ENCODE results near the gene TMUB2. TPM values are rescaled to one million over a fixed set of nuclear protein-coding genes. Genes with fewer than 3 reads are reported as not detected.

Gene TMUB2
- total and polyA plus RNA-seq, 2 donors from 2014 or later = 37.7 to 39.2 TPM

GRCh38 chr17:44230140-44230539 is 43.4 kb downstream of the TMUB2 start:
- Histone ChIP-seq H3K27me3 (ENCODE audit: control insufficient read depth, insufficient read depth, low read length) (no peaks in the 10 kb centered on the region), H3K4me3 (ENCODE audit: low read length in 3 of 3) (no peak overlapping the region), H3K27ac (ENCODE audit: low read depth in 2 of 2, low read length in 2 of 2) (no peak overlapping the region), H3K36me3 (ENCODE audit: control insufficient read depth in 2 of 3, insufficient read depth in 3 of 3, low read length in 3 of 3) (no peaks in the 10 kb centered on the region), H3K9ac (ENCODE audit: low read length in 3 of 3) (no peak overlapping the region), H3K4me1 (ENCODE audit: control insufficient read depth in 2 of 3, insufficient read depth in 2 of 3, low read depth in 1 of 3, low read length in 3 of 3) (no peaks in the 10 kb centered on the region), H3K9me3 (ENCODE audit: control insufficient read depth in 2 of 3, insufficient read depth in 1 of 3, low read length in 3 of 3) (no peaks in the 10 kb centered on the region)
- FAIRE-seq = no peak
- peak in 1 of 5 donors; percentile 41 for DNase-seq
- TF ChIP-seq CTCF (IDR thresholded peaks at IDR 0.05; ENCODE audit: borderline replicate concordance, extremely low read depth, insufficient read depth) = no peak
- intact Hi-C loops (cut with DNase I) = no loop called here

GRCh38 chr17:44232061-44232460 is 45.3 kb downstream of the TMUB2 start:
- Histone ChIP-seq H3K9me3 (ENCODE audit: control insufficient read depth in 2 of 3, insufficient read depth in 1 of 3, low read length in 3 of 3) (no peaks in the 10 kb centered on the region), H3K4me3 (ENCODE audit: low read length in 3 of 3) (no peak overlapping the region), H3K9ac (ENCODE audit: low read length in 3 of 3) (no peak overlapping the region), H3K27ac (ENCODE audit: low read depth in 2 of 2, low read length in 2 of 2) (no peak overlapping the region), H3K4me1 (ENCODE audit: control insufficient read depth in 2 of 3, insufficient read depth in 2 of 3, low read depth in 1 of 3, low read length in 3 of 3) (no peaks in the 10 kb centered on the region), H3K36me3 (ENCODE audit: control insufficient read depth in 2 of 3, insufficient read depth in 3 of 3, low read length in 3 of 3) (no peaks in the 10 kb centered on the region), H3K27me3 (ENCODE audit: control insufficient read depth, insufficient read depth, low read length) (no peaks in the 10 kb centered on the region)
- FAIRE-seq (no peak), DNase-seq (no peak)
- TF ChIP-seq CTCF (IDR thresholded peaks at IDR 0.05; ENCODE audit: borderline replicate concordance, extremely low read depth, insufficient read depth) = no peak
- intact Hi-C loops (cut with DNase I) = no loop called here

GRCh38 chr17:44233582-44233981 is 46.8 kb downstream of the TMUB2 start:
- H3K27me3 ChIP-seq (ENCODE audit: control insufficient read depth, insufficient read depth, low read length) = no peaks in the 10 kb centered on the region
- no peak for DNase-seq
- H3K4me3 ChIP-seq (ENCODE audit: low read length in 3 of 3) = no peak overlapping the region
- no peaks in the 10 kb centered on the region for H3K36me3 ChIP-seq (ENCODE audit: control insufficient read depth in 2 of 3, insufficient read depth in 3 of 3, low read length in 3 of 3)
- no peak overlapping the region for H3K27ac ChIP-seq (ENCODE audit: low read depth in 2 of 2, low read length in 2 of 2)
- no peak for FAIRE-seq
- intact Hi-C loops (cut with DNase I) = no loop called here
- no peak overlapping the region for H3K9ac ChIP-seq (ENCODE audit: low read length in 3 of 3)
- no peak for TF ChIP-seq CTCF (IDR thresholded peaks at IDR 0.05; ENCODE audit: borderline replicate concordance, extremely low read depth, insufficient read depth)
- H3K4me1 ChIP-seq (ENCODE audit: control insufficient read depth in 2 of 3, insufficient read depth in 2 of 3, low read depth in 1 of 3, low read length in 3 of 3) = no peaks in the 10 kb centered on the region
- H3K9me3 ChIP-seq (ENCODE audit: control insufficient read depth in 2 of 3, insufficient read depth in 1 of 3, low read length in 3 of 3) = no peaks in the 10 kb centered on the region

- no peak overlapping the region for H3K9ac ChIP-seq (ENCODE audit: low read length in 3 of 3)
- no peak overlapping the region for H3K27ac ChIP-seq (ENCODE audit: low read depth in 2 of 2, low read length in 2 of 2)
- no peaks in the 10 kb centered on the region for H3K9me3 ChIP-seq (ENCODE audit: control insufficient read depth in 2 of 3, insufficient read depth in 1 of 3, low read length in 3 of 3)
- H3K36me3 ChIP-seq (ENCODE audit: control insufficient read depth in 2 of 3, insufficient read depth in 3 of 3, low read length in 3 of 3) = no peaks in the 10 kb centered on the region
- no peaks in the 10 kb centered on the region for H3K27me3 ChIP-seq (ENCODE audit: control insufficient read depth, insufficient read depth, low read length)
- intact Hi-C loops (cut with DNase I) = no loop called here
- no peaks in the 10 kb centered on the region for H3K4me1 ChIP-seq (ENCODE audit: control insufficient read depth in 2 of 3, insufficient read depth in 2 of 3, low read depth in 1 of 3, low read length in 3 of 3)
- no peak for DNase-seq
- FAIRE-seq = no peak
- TF ChIP-seq CTCF (IDR thresholded peaks at IDR 0.05; ENCODE audit: borderline replicate concordance, extremely low read depth, insufficient read depth) = no peak
- no peak overlapping the region for H3K4me3 ChIP-seq (ENCODE audit: low read length in 3 of 3)
These were observed 48.8 kb downstream of the TMUB2 start for GRCh38 chr17:44235583-44235936.

All from kidney (tissue), 14 donors.